Measurements from ENCODE around the gene SLC25A3. TPM values are rescaled to one million over a fixed set of nuclear protein-coding genes. Genes with fewer than 3 reads are reported as not detected.

SLC25A3 gene
- total and polyA plus RNA-seq, 2 of the 13 experiments (the other 11 are each of a cell fraction or from before 2014, with no cell fraction given) = 292 to 829 TPM

GRCh38 chr12:98651328-98651727 is 57.8 kb downstream of the SLC25A3 start (continued):
- TF ChIP-seq JDP2 (CRISPR knock-in tag; IDR thresholded peaks at IDR 0.05; ENCODE audit: borderline replicate concordance) = no peak
- no peak for TF ChIP-seq E2F1 (CRISPR knock-in tag; IDR thresholded peaks at IDR 0.05)
- TF ChIP-seq MED8 (CRISPR knock-in tag; IDR thresholded peaks at IDR 0.05; ENCODE audit: insufficient replicate concordance) = no peak
- no peak for TF ChIP-seq ZNF704 (CRISPR knock-in tag; IDR thresholded peaks at IDR 0.05; ENCODE audit: borderline replicate concordance)
- no peak for TF ChIP-seq RAD21 (CRISPR knock-in tag; IDR thresholded peaks at IDR 0.05)
- TF ChIP-seq, protein P1, sequence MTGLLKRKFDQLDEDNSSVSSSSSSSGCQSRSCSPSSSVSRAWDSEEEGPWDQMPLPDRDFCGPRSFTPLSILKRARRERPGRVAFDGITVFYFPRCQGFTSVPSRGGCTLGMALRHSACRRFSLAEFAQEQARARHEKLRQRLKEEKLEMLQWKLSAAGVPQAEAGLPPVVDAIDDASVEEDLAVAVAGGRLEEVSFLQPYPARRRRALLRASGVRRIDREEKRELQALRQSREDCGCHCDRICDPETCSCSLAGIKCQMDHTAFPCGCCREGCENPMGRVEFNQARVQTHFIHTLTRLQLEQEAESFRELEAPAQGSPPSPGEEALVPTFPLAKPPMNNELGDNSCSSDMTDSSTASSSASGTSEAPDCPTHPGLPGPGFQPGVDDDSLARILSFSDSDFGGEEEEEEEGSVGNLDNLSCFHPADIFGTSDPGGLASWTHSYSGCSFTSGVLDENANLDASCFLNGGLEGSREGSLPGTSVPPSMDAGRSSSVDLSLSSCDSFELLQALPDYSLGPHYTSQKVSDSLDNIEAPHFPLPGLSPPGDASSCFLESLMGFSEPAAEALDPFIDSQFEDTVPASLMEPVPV (CRISPR knock-in tag; IDR thresholded peaks at IDR 0.05) = no peak
- TF ChIP-seq ZKSCAN1 (IDR thresholded peaks at IDR 0.05; ENCODE audit: low read length) = no peak

- ChIA-PET POLR2A (no interaction called here), CTCF (ENCODE audit: low intra/inter-chr PET ratio, low total read pairs) (interaction anchor here (1.1 to 1.9 kb wide), 5 partner anchors 10 to 229 kb away, joined by 3 to 24 read pairs (median 5); no protein-coding TSS in a partner anchor)
- H3K4me2 ChIP-seq (ENCODE audit: low read depth, low read length) = no peak overlapping the region
- H2AFZ ChIP-seq (ENCODE audit: low read length) = no peak overlapping the region
- no peaks in the 10 kb centered on the region for H3K4me1 ChIP-seq (ENCODE audit: insufficient read depth, low read length)
- peak; percentile 54 for FAIRE-seq
- H3K4me3 ChIP-seq (replicated peaks in 1 of 3; ENCODE audit: insufficient read depth in 1 of 3, low read depth in 2 of 3, low read length in 3 of 3) = no peak overlapping the region
- H3K79me2 ChIP-seq (ENCODE audit: insufficient read depth, low read length) = no peaks in the 10 kb centered on the region
- BruUV-seq (replicated peaks) = no TSS peak
- H3K9me3 ChIP-seq (ENCODE audit: low read length) = no peaks in the 10 kb centered on the region
- no peaks in the 10 kb centered on the region for H3K27me3 ChIP-seq (ENCODE audit: control insufficient read depth in 1 of 2, insufficient read depth in 2 of 2, low read length in 2 of 2)
- in situ Hi-C loops (cut with HindIII; ENCODE audit: extremely low pct_ligation_motif_present, low pct_unique_long_range_greater_than_20kb) (loop anchor here (5.0 to 10.0 kb wide), 2 partner anchors 87 to 229 kb away; no protein-coding TSS in a partner anchor), intact Hi-C loops (cut with micrococcal nuclease; ENCODE audit: unreplicated experiment) (loop anchor here (1.0 to 2.0 kb wide), 4 partner anchors 59 to 229 kb away; no protein-coding TSS in a partner anchor)
- ATAC-seq = peak; percentile 49; the same call in 2 of the 3 replicates
- no peak overlapping the region for H3K27ac ChIP-seq (ENCODE audit: extremely low read length, insufficient read depth, low read length)
- H4K20me1 ChIP-seq (ENCODE audit: insufficient read depth, low read length) = no peaks in the 10 kb centered on the region
- no peak overlapping the region for H3K9ac ChIP-seq (ENCODE audit: insufficient read depth, low read depth, low read length)
- peaks cover 5 to 30% of the 10 kb centered on the region in 2 experiments for H3K36me3 ChIP-seq (replicated peaks in 1 of 2; ENCODE audit: control insufficient read depth in 1 of 2, insufficient read depth in 2 of 2, low read length in 2 of 2)
- peak; percentile 68 for DNase-seq (ENCODE audit: low spot score)
- 92% methylated on average over 1 of the region's 1 CpG for WGBS (ENCODE audit: low lambda C conversion rate)
- TF ChIP-seq ZNF792 (CRISPR knock-in tag; IDR thresholded peaks at IDR 0.05) (0 out of 2 replicates have a peak, but pooled peaks have one; percentile 16), ZNF382 (CRISPR knock-in tag; IDR thresholded peaks at IDR 0.05; ENCODE audit: borderline replicate concordance) (no peak), TFE3 (CRISPR knock-in tag; IDR thresholded peaks at IDR 0.05) (0 out of 2 replicates have a peak, but pooled peaks have one; percentile 17), RAD21 (CRISPR knock-in tag; IDR thresholded peaks at IDR 0.05) (peak; percentile 68), FOXK1 (CRISPR knock-in tag; IDR thresholded peaks at IDR 0.05; ENCODE audit: borderline replicate concordance, low read depth) (0 out of 2 replicates have a peak, but pooled peaks have one; percentile 31), FOXA3 (CRISPR knock-in tag; IDR thresholded peaks at IDR 0.05) (peak; percentile 80), CTCF (CRISPR knock-in tag; IDR thresholded peaks at IDR 0.05) (peak; percentile 65), ZMYM4 (CRISPR knock-in tag; IDR thresholded peaks at IDR 0.05) (no peak)
These were observed 60.5 kb downstream of the SLC25A3 start for GRCh38 chr12:98653866-98654493.

All from HepG2 (cell line).